ENCODE results near the gene TMEM35A.
A peak's percentile ranks its signal among the peaks of the same experiment; 100 is the strongest.

The TMEM35A gene

DNA sequence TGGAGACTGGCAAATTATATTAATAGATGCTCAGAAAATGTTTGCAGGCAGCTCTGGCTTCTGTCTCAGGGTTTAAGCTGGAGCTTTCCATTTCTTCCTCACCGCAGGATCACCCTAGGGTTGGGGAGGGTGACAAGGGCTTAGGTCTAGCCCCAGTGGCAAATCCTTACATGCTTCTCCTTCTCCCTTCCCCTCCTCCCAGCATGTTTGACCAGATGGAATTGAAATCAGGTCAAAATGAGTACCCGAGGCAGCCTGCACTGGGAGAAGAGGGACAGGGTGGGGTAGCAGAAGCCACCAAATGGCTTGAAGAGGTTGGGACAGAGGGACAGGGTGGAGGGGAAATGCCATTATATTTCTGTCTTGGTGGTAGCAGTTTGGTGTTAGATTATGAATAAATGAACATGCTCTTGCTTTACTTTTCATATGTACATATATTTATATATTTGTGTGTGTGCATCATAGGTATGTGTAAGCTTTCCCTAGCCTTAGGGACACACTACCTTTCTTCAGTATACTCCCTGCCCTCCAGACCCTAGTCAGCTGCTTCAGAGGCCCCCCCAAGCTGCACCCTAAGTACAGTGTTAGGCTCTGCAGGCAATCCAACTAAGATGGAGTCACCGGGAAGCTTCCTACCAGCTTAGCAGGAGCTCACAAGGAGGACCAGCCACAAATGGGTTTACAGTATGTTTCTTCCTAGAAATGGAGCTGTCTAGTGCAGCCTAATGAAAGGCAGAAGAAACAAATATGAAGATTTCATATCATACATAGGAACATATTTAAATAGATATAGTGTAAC is 1.8 kb downstream of the TMEM35A start:
- TF ChIP-seq, protein P1, sequence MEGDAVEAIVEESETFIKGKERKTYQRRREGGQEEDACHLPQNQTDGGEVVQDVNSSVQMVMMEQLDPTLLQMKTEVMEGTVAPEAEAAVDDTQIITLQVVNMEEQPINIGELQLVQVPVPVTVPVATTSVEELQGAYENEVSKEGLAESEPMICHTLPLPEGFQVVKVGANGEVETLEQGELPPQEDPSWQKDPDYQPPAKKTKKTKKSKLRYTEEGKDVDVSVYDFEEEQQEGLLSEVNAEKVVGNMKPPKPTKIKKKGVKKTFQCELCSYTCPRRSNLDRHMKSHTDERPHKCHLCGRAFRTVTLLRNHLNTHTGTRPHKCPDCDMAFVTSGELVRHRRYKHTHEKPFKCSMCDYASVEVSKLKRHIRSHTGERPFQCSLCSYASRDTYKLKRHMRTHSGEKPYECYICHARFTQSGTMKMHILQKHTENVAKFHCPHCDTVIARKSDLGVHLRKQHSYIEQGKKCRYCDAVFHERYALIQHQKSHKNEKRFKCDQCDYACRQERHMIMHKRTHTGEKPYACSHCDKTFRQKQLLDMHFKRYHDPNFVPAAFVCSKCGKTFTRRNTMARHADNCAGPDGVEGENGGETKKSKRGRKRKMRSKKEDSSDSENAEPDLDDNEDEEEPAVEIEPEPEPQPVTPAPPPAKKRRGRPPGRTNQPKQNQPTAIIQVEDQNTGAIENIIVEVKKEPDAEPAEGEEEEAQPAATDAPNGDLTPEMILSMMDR (IDR thresholded peaks at IDR 0.05; ENCODE audit: low read depth, low read length), result no peak
- peak overlapping the region; percentile 53 for H3K4me3 ChIP-seq (ENCODE audit: low read depth, low read length)

DNA sequence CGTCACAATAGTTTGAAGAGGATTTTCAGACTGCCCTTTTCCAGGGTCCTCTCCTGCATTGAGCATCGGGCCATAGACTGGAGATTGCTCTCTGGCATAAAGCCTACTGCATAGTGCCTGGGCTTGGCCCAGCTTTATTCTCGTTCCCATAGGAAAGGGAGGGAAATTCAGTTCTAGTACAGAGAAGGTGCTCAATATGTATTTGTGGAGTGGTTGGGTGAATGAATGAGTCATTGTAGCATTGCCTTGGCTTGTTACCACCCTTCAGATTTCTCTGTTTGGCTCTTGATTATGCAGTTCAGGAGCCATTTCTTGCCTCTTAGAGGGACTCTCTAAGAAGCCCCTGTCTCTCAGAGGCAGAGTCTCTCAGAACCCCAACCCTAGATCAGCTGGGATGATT is 2.6 kb downstream of the TMEM35A start:
- Histone ChIP-seq H3K9me3 (ENCODE audit: severe bottlenecking) (no peaks in the 10 kb centered on the region), H3K27ac (no peak overlapping the region), H3K4me3 (ENCODE audit: low read depth, low read length) (no peak overlapping the region), H3K27me3 (ENCODE audit: insufficient read depth, low read depth, severe bottlenecking) (peaks cover 6% of the 10 kb centered on the region), H3K36me3 (no peaks in the 10 kb centered on the region)
- TF ChIP-seq, protein P1 (IDR thresholded peaks at IDR 0.05; ENCODE audit: low read depth, low read length), result no peak
- no peak for DNase-seq

More for the DNA sequence above, 1.8 kb downstream of the TMEM35A start:
- Histone ChIP-seq H3K36me3 (no peaks in the 10 kb centered on the region), H3K9me3 (ENCODE audit: severe bottlenecking) (no peaks in the 10 kb centered on the region), H3K27me3 (ENCODE audit: insufficient read depth, low read depth, severe bottlenecking) (peaks cover 6% of the 10 kb centered on the region), H3K27ac (peak overlapping the region; percentile 36)
- DNase-seq, result peak; percentile 37

DNA sequence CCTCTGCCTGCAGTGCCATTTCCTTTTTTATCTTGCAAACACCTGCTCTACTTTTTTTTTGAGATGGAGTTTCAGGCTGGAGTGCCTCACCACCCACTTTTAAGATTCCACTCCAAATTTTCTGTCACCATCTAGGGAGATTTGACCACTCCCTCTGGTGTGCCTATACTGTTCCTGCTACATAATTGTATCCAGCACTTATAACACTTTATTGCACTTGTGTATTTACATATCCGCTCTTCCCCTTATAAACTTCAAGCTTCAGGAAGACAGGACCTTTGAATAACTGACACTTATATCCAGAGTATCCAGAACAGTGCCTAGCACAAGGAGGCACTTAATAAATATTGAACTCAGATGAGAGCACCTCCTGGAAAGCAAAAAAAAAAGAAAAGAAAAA is 13.1 kb downstream of the TMEM35A start:
- TF ChIP-seq, protein P1 (IDR thresholded peaks at IDR 0.05; ENCODE audit: low read depth, low read length), result no peak
- no peaks in the 10 kb centered on the region for H3K9me3 ChIP-seq (ENCODE audit: severe bottlenecking)

DNA sequence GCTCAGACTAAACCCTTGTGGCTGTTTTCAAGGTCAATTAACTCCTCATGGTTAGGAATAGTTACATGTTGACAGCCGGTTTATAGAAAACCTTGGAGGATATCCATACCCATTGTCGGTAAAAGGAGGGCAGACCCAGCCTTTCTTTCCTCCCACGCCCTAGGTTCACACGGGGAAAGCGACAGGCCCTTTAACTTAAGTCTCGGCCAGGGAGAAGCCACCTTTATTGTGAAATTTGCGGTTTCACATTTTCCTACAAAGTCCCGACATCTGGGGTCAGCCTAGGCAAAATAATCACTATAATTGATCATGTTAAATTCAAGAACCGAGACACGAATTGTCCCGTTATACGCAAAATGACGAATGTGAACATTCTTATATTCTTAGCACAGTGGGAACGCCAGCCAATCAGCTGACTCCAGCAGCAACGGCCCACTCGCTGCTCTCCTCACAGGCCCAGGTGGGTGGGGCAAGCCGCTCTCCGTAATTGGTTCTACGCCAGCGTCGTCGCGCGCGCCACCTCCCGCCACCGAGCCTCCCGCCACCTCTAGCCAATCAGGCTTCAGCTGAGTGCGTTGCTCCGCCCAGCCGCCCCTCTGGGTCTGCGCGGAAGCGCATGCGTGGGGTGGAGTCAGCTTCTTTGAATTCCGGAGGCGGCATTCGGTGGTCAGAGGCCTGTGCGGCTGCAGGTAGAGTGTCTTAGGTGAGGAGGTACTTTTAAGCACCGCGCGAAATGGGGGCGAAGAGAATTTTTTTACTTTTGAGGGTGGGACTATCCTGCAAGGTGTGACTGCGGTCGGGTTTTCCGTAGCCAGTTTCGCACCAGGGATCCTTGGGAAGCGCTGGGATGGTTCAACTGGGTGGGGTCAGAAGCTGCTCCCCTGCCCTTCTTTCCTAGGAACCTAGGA is 19.1 kb downstream of the TMEM35A start, which contains the start of gene CENPI:
TSS of gene CENPI (plus strand) at position 659 of the 908 bp plus-strand sequence. CDS start 2,867 bp downstream, outside the sequence.
- Histone ChIP-seq H3K27me3 (ENCODE audit: insufficient read depth, low read depth, severe bottlenecking) (no peaks in the 10 kb centered on the region), H3K27ac (peak within 1 kb of the TSS; percentile 70), H3K9me3 (ENCODE audit: severe bottlenecking) (no peaks in the 10 kb centered on the region), H3K4me3 (ENCODE audit: low read depth, low read length) (peak within 1 kb of the TSS; percentile 58), H3K36me3 (peaks cover 3% of the 10 kb centered on the region)
- TF ChIP-seq, protein P1 (IDR thresholded peaks at IDR 0.05; ENCODE audit: low read depth, low read length), result no peak
- DNase-seq, result peak; percentile 95

More for the DNA sequence above, 13.1 kb downstream of the TMEM35A start:
- H3K27me3 ChIP-seq (ENCODE audit: insufficient read depth, low read depth, severe bottlenecking), result peaks cover 5% of the 10 kb centered on the region
- H3K27ac ChIP-seq, result no peak overlapping the region
- no peaks in the 10 kb centered on the region for H3K36me3 ChIP-seq
- H3K4me3 ChIP-seq (ENCODE audit: low read depth, low read length), result no peak overlapping the region
- DNase-seq, result no peak

DNA sequence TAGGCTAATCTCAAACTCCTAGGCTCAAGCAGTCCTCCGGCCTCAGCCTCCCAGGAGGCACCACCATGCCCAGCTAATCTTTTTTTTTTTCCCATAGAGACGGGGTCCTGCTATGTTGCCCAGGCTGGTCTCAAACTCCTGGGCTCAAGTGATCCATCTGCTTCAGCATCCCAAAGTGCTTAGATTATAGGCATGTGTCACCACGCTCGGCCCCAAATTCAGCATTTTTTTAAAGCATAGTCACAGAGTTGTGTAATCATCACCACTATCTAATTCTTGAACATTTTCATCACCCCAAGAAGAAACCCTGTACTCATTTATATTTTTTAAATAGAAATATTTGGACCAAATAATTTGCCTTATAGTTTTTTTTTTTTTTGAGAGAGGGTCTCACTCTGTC is 29.6 kb downstream of the TMEM35A start:
- TF ChIP-seq, protein P1 (IDR thresholded peaks at IDR 0.05; ENCODE audit: low read depth, low read length), result no peak
- Histone ChIP-seq H3K27me3 (ENCODE audit: insufficient read depth, low read depth, severe bottlenecking) (no peaks in the 10 kb centered on the region), H3K36me3 (no peaks in the 10 kb centered on the region; the same call in 1 of the 2 replicates), H3K9me3 (ENCODE audit: severe bottlenecking) (no peaks in the 10 kb centered on the region), H3K4me3 (ENCODE audit: low read depth, low read length) (no peak overlapping the region), H3K27ac (no peak overlapping the region)
- no peak for DNase-seq

Data from WERI-Rb-1 (cell line).